Fibroblast of lung (primary cell): ENCODE results near the gene WFDC13. TPM values are rescaled to one million over a fixed set of nuclear protein-coding genes. Genes with fewer than 3 reads are reported as not detected.

Experiments used
- DNase-seq, 2 donors: peaks; one replicate each; pipeline versions ENCODE4 v3.0.0 to v3.0.0-alpha.2; 2010; ENCODE audit warnings: low read depth in 2 of 2
- H2AFZ ChIP-seq: 2 replicates; pipeline ENCODE4 v1.5.1; 2012; ENCODE audit warnings: low read length, control low read depth, inconsistent platforms
- H3K27ac ChIP-seq: 2 replicates; pipeline ENCODE4 v1.5.1; 2011; ENCODE audit warnings: low read length, control low read depth; ENCODE audit not compliant: insufficient read depth
- H3K27me3 ChIP-seq: 2 replicates; pipeline ENCODE4 v1.5.1; 2011; ENCODE audit warnings: mild to moderate bottlenecking, low read length; ENCODE audit not compliant: control insufficient read depth, insufficient read depth
- H3K36me3 ChIP-seq: 2 replicates; pipeline ENCODE4 v1.5.1; 2011; ENCODE audit warnings: low read length; ENCODE audit not compliant: control insufficient read depth, insufficient read depth
- H3K4me1 ChIP-seq: 2 replicates; pipeline ENCODE4 v1.5.1; 2011; ENCODE audit warnings: low read length; ENCODE audit not compliant: control insufficient read depth, insufficient read depth; ENCODE audit errors: extremely low read depth
- H3K4me2 ChIP-seq: 2 replicates; pipeline ENCODE4 v1.5.1; 2011; ENCODE audit warnings: low read length, control low read depth; ENCODE audit not compliant: insufficient read depth; ENCODE audit errors: extremely low read depth
- H3K4me3 ChIP-seq, 4 experiments: fragments of 200-600 bp in 1 of 4; sonication (generic) in 1 of 4; replicated peaks in 1 of 4; 2 replicates each; pipeline ENCODE4 v1.5.1; 2011 to 2016; ENCODE audit warnings: low read length in 4 of 4, low read depth in 3 of 4, mild to moderate bottlenecking in 3 of 4, control low read depth in 2 of 4, inconsistent platforms in 1 of 4, mixed read lengths in 1 of 4; ENCODE audit not compliant: insufficient read depth in 1 of 4; ENCODE audit errors: control extremely low read depth in 1 of 4
- H3K79me2 ChIP-seq: 2 replicates; pipeline ENCODE4 v1.5.1; 2012; ENCODE audit warnings: mild to moderate bottlenecking, low read length, inconsistent platforms; ENCODE audit not compliant: control insufficient read depth, insufficient read depth
- H3K9ac ChIP-seq: 2 replicates; pipeline ENCODE4 v1.5.1; 2011; ENCODE audit warnings: mild to moderate bottlenecking, low read length, control low read depth; ENCODE audit not compliant: insufficient read depth
- H3K9me3 ChIP-seq: 2 replicates; pipeline ENCODE4 v1.5.1; 2012; ENCODE audit warnings: low read depth, low read length; ENCODE audit not compliant: control insufficient read depth, insufficient read depth
- H4K20me1 ChIP-seq: 2 replicates; pipeline ENCODE4 v1.5.1; 2011; ENCODE audit warnings: low read length; ENCODE audit not compliant: control insufficient read depth, insufficient read depth; ENCODE audit errors: extremely low read depth
- CTCF ChIP-seq, 2 donors: IDR thresholded peaks in 1 of 2; conservative IDR thresholded peaks in 1 of 2; 1 replicate in 1 of 2; 2 replicates in 1 of 2; pipeline ENCODE4 v1.5.1; 2011 to 2012; ENCODE audit warnings: low read length in 2 of 2, control low read depth in 1 of 2, inconsistent platforms in 1 of 2, low read depth in 1 of 2, mild to moderate bottlenecking in 1 of 2
- EZH2 ChIP-seq: IDR thresholded peaks from 2 replicates; pipeline ENCODE4 v1.5.1; 2012; ENCODE audit warnings: low read length, control low read depth, mild to moderate bottlenecking; ENCODE audit errors: missing control alignments
- polyA plus RNA-seq, 2 donors: library from polyadenylated mRNA; depleted of rRNA in 1 of 2; stranded (reverse) in 1 of 2; unstranded in 1 of 2; fragments of >200 nt; gene quantifications; 2 replicates each; pipeline ENCODE4 v1.2.1, GENCODE V29; 2011 to 2012; ENCODE audit warnings: missing spikeins in 1 of 2
- total RNA-seq: library from RNA; depleted of rRNA; stranded (reverse); fragments of >200 nt; gene quantifications from 2 replicates; pipeline ENCODE4 v1.2.1, GENCODE V29; 2014

WFDC13 gene
- total and polyA plus RNA-seq, 2 donors (not counting 1 experiment from before 2014, with no cell fraction given): not detected

GRCh38 chr20:45752746-45753145 lies 50.9 kb downstream of the WFDC13 start:
- Histone ChIP-seq H3K36me3 (no peaks in the 10 kb centered on the region), H3K9me3 (no peaks in the 10 kb centered on the region), H3K4me2 (no peak overlapping the region), H3K79me2 (no peaks in the 10 kb centered on the region), H3K4me1 (no peaks in the 10 kb centered on the region), H3K27me3 (peaks cover 2% of the 10 kb centered on the region), H2AFZ (no peak overlapping the region), H3K9ac (no peak overlapping the region), H3K4me3 (no peak overlapping the region), H3K27ac (no peak overlapping the region), H4K20me1 (no peaks in the 10 kb centered on the region)
- peak in 1 of 2 donors; percentile 51 for DNase-seq
- no peak for TF ChIP-seq CTCF (conservative IDR thresholded peaks at IDR 0.05 in 1 of 2, IDR thresholded peaks at IDR 0.05 in 1 of 2; ENCODE audit: low read depth in 1 of 2, low read length in 2 of 2)
- TF ChIP-seq EZH2: no peak

- Histone ChIP-seq H3K27me3 (no peaks in the 10 kb centered on the region), H3K9ac (no peak overlapping the region), H3K27ac (no peak overlapping the region), H4K20me1 (no peaks in the 10 kb centered on the region), H3K36me3 (no peaks in the 10 kb centered on the region), H2AFZ (no peak overlapping the region), H3K9me3 (no peaks in the 10 kb centered on the region), H3K4me1 (no peaks in the 10 kb centered on the region), H3K4me3 (no peak overlapping the region), H3K4me2 (no peak overlapping the region), H3K79me2 (no peaks in the 10 kb centered on the region)
- TF ChIP-seq CTCF (conservative IDR thresholded peaks at IDR 0.05 in 1 of 2, IDR thresholded peaks at IDR 0.05 in 1 of 2; ENCODE audit: low read depth in 1 of 2, low read length in 2 of 2) (no peak), EZH2 (no peak)
- no peak for DNase-seq
Observed at GRCh38 chr20:45758096-45758495, 56.3 kb downstream of the WFDC13 start.

Other genes starting within 250 kb of the WFDC13 start
- not detected in 2 replicates for gene WFDC2, start 232.3 kb upstream of the WFDC13 start, total RNA-seq
- not detected in 2 replicates for gene WFDC2, start 232.3 kb upstream of the WFDC13 start, polyA plus RNA-seq
- gene SPINT3, start 186.4 kb upstream of the WFDC13 start, total RNA-seq: not detected in 2 replicates
- gene SPINT3, start 186.4 kb upstream of the WFDC13 start, polyA plus RNA-seq: not detected in 2 replicates
- not detected in 2 replicates for gene WFDC6, start 162.6 kb upstream of the WFDC13 start, total RNA-seq
- not detected in 2 replicates for gene WFDC6, start 162.6 kb upstream of the WFDC13 start, polyA plus RNA-seq
- not detected in 2 replicates for gene EPPIN, start 154.6 kb upstream of the WFDC13 start, total RNA-seq
- not detected in 2 replicates for gene EPPIN, start 154.6 kb upstream of the WFDC13 start, polyA plus RNA-seq
- not detected in 2 replicates for gene WFDC8, start 122.8 kb upstream of the WFDC13 start, total RNA-seq
- gene WFDC8, start 122.8 kb upstream of the WFDC13 start, polyA plus RNA-seq: not detected in 2 replicates
- not detected in 2 replicates for gene WFDC10A, start 72.3 kb upstream of the WFDC13 start, total RNA-seq
- not detected in 2 replicates for gene WFDC10A, start 72.3 kb upstream of the WFDC13 start, polyA plus RNA-seq
- not detected in 2 replicates for gene WFDC9, start 70.8 kb upstream of the WFDC13 start, total RNA-seq
- not detected in 2 replicates for gene WFDC9, start 70.8 kb upstream of the WFDC13 start, polyA plus RNA-seq
- gene WFDC11, start 31.8 kb upstream of the WFDC13 start, total RNA-seq: not detected in 2 replicates
- gene WFDC11, start 31.8 kb upstream of the WFDC13 start, polyA plus RNA-seq: not detected in 2 replicates
- gene WFDC10B, start 3.0 kb downstream of the WFDC13 start, total RNA-seq: not detected in 2 replicates
- gene WFDC10B, start 3.0 kb downstream of the WFDC13 start, polyA plus RNA-seq: 0.22 TPM in 1 of 2 replicates, not detected in the other
- not detected in 2 replicates for gene SPINT4, start 20.3 kb downstream of the WFDC13 start, total RNA-seq
- gene SPINT4, start 20.3 kb downstream of the WFDC13 start, polyA plus RNA-seq: not detected in 2 replicates
- gene WFDC3, start 89.8 kb downstream of the WFDC13 start, total RNA-seq: 0.50 and 0.51 TPM in 2 replicates
- gene WFDC3, start 89.8 kb downstream of the WFDC13 start, polyA plus RNA-seq: 1.7 TPM in 1 of 2 replicates, not detected in the other
- gene DNTTIP1, start 89.9 kb downstream of the WFDC13 start, total RNA-seq: 14.7 and 15.9 TPM in 2 replicates
- 37.4 and 43.2 TPM in 2 replicates for gene DNTTIP1, start 89.9 kb downstream of the WFDC13 start, polyA plus RNA-seq
- 1.0 and 12.9 TPM in 2 replicates for gene UBE2C, start 110.6 kb downstream of the WFDC13 start, total RNA-seq
- 23.7 and 104 TPM in 2 replicates for gene UBE2C, start 110.6 kb downstream of the WFDC13 start, polyA plus RNA-seq
- 1.3 and 1.8 TPM in 2 replicates for gene TNNC2, start 125.3 kb downstream of the WFDC13 start, total RNA-seq
- 1.2 and 1.4 TPM in 2 replicates for gene TNNC2, start 125.3 kb downstream of the WFDC13 start, polyA plus RNA-seq
- gene SNX21, start 131.8 kb downstream of the WFDC13 start, total RNA-seq: 50.8 and 101 TPM in 2 replicates
- 21.8 and 23.3 TPM in 2 replicates for gene SNX21, start 131.8 kb downstream of the WFDC13 start, polyA plus RNA-seq
- gene ACOT8, start 155.4 kb downstream of the WFDC13 start, total RNA-seq: 35.2 and 44.4 TPM in 2 replicates
- gene ACOT8, start 155.4 kb downstream of the WFDC13 start, polyA plus RNA-seq: 18.0 and 22.6 TPM in 2 replicates
- 5.6 and 7.6 TPM in 2 replicates for gene ZSWIM3, start 155.6 kb downstream of the WFDC13 start, total RNA-seq
- 3.4 and 3.6 TPM in 2 replicates for gene ZSWIM3, start 155.6 kb downstream of the WFDC13 start, polyA plus RNA-seq
- gene ZSWIM1, start 179.2 kb downstream of the WFDC13 start, total RNA-seq: 3.1 and 4.5 TPM in 2 replicates
- 3.4 and 4.9 TPM in 2 replicates for gene ZSWIM1, start 179.2 kb downstream of the WFDC13 start, polyA plus RNA-seq
- 1.5 and 3.6 TPM in 2 replicates for gene SPATA25, start 185.6 kb downstream of the WFDC13 start, total RNA-seq
- gene SPATA25, start 185.6 kb downstream of the WFDC13 start, polyA plus RNA-seq: 0.11 and 0.19 TPM in 2 replicates
- 7.1 and 8.0 TPM in 2 replicates for gene NEURL2, start 189.2 kb downstream of the WFDC13 start, total RNA-seq
- 0.75 and 0.77 TPM in 2 replicates for gene NEURL2, start 189.2 kb downstream of the WFDC13 start, polyA plus RNA-seq
- 104 and 116 TPM in 2 replicates for gene CTSA, start 189.3 kb downstream of the WFDC13 start, total RNA-seq
- 364 and 413 TPM in 2 replicates for gene CTSA, start 189.3 kb downstream of the WFDC13 start, polyA plus RNA-seq
- gene PLTP, start 210.1 kb downstream of the WFDC13 start, total RNA-seq: 110 and 132 TPM in 2 replicates
- gene PLTP, start 210.1 kb downstream of the WFDC13 start, polyA plus RNA-seq: 28.5 and 63.1 TPM in 2 replicates
- gene PCIF1, start 232.6 kb downstream of the WFDC13 start, total RNA-seq: 6.7 and 9.9 TPM in 2 replicates
- gene PCIF1, start 232.6 kb downstream of the WFDC13 start, polyA plus RNA-seq: 16.0 and 18.5 TPM in 2 replicates